Uterus (tissue), 4 donors: ENCODE data around the gene FCGR2B. TPM values are rescaled to one million over a fixed set of nuclear protein-coding genes. Genes with fewer than 3 reads are reported as not detected.

ENCODE experiments used
- DNase-seq, 2 donors: peaks; one replicate each; pipeline ENCODE4 v3.0.0-alpha.2; 2019 to 2020
- H3K27ac ChIP-seq, 2 donors: fragments of 200-600 bp; sonication (generic); 1 replicate in 1 of 2; 2 replicates in 1 of 2; pipeline ENCODE4 v1.5.1; 2016 to 2018
- H3K27me3 ChIP-seq, 2 donors: fragments of 200-600 bp; sonication (generic); one replicate each; pipeline ENCODE4 v1.5.1; 2018 to 2019; ENCODE audit warnings: control low read depth in 1 of 2
- H3K36me3 ChIP-seq, 2 donors: fragments of 200-600 bp; sonication (generic); one replicate each; pipeline ENCODE4 v1.5.1; 2019; ENCODE audit warnings: control low read depth in 1 of 2
- H3K4me1 ChIP-seq, 2 donors: fragments of 200-600 bp; sonication (generic); one replicate each; pipeline ENCODE4 v1.5.1; 2018 to 2019; ENCODE audit warnings: control low read depth in 1 of 2
- H3K4me3 ChIP-seq, 2 donors: fragments of 200-600 bp; sonication (generic); 1 replicate in 1 of 2; 2 replicates in 1 of 2; pipeline ENCODE4 v1.5.1; 2018 to 2019; ENCODE audit warnings: mild to moderate bottlenecking in 1 of 2
- H3K9me3 ChIP-seq, 2 donors: fragments of 200-600 bp; sonication (generic); one replicate each; pipeline ENCODE4 v1.5.1; 2019; ENCODE audit warnings: control low read depth in 1 of 2
- POLR2A ChIP-seq, 2 donors: fragments of 450-650 bp; IDR thresholded peaks; one replicate each; pipeline ENCODE4 v1.6.1; 2016; ENCODE audit warnings: antibody characterized with exemption in 2 of 2, mild to moderate bottlenecking in 1 of 2, moderate library complexity in 1 of 2
- intact Hi-C: fragments of 100-400 bp; cut with DNase I; formaldehyde crosslinking; loops from one replicate; pipeline ENCODE4 v1.15.1; 2023; ENCODE audit warnings: low total_unique reads
- total RNA-seq, 4 donors: library from RNA; depleted of rRNA in 3 of 4; stranded (reverse); fragments of >200 nt in 3 of 4; gene quantifications; one replicate each; pipeline versions ENCODE4 v1.1.0 to v1.2.4, GENCODE V29; 2014 to 2023
- TF ChIP-seq, protein P1 (sequence below), 4 experiments: fragments of 200-600 bp in 2 of 4; fragments of 450-650 bp in 2 of 4; sonication (generic) in 2 of 4; IDR thresholded peaks; one replicate each; pipeline ENCODE4 v1.5.1; 2016 to 2019; ENCODE audit warnings: antibody characterized with exemption in 4 of 4, mild to moderate bottlenecking in 2 of 4, moderate library complexity in 1 of 4
- donor health status: DM: yes; HTN: yes; CAD: no.

Gene FCGR2B
- total RNA-seq, 4 donors from 2014 or later = 0.59 to 14.1 (median 3.2) TPM

DNA sequence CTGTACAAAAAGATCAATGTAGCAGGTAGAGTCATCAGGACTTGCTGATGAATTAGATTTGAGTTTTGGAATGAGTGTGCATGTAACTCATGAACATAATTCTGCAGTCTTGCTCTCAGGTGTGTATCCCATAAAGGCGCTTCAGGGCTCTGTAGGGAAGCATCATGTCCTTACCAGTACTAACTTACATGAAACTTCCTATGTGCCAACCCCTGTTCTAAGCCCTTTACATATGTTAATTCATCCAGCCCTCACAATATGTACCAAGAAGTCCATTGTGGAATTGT lies 56.3 kb downstream of the FCGR2B start:
- Histone ChIP-seq H3K36me3 (no peaks in the 10 kb centered on the region), H3K27ac (no peak overlapping the region), H3K27me3 (no peaks in the 10 kb centered on the region), H3K9me3 (no peaks in the 10 kb centered on the region), H3K4me3 (no peak overlapping the region), H3K4me1 (no peaks in the 10 kb centered on the region)
- no peak for DNase-seq
- no peak for TF ChIP-seq POLR2A (IDR thresholded peaks at IDR 0.05)
- TF ChIP-seq, protein P1, sequence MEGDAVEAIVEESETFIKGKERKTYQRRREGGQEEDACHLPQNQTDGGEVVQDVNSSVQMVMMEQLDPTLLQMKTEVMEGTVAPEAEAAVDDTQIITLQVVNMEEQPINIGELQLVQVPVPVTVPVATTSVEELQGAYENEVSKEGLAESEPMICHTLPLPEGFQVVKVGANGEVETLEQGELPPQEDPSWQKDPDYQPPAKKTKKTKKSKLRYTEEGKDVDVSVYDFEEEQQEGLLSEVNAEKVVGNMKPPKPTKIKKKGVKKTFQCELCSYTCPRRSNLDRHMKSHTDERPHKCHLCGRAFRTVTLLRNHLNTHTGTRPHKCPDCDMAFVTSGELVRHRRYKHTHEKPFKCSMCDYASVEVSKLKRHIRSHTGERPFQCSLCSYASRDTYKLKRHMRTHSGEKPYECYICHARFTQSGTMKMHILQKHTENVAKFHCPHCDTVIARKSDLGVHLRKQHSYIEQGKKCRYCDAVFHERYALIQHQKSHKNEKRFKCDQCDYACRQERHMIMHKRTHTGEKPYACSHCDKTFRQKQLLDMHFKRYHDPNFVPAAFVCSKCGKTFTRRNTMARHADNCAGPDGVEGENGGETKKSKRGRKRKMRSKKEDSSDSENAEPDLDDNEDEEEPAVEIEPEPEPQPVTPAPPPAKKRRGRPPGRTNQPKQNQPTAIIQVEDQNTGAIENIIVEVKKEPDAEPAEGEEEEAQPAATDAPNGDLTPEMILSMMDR (IDR thresholded peaks at IDR 0.05) = no peak
- intact Hi-C loops = no loop called here

DNA sequence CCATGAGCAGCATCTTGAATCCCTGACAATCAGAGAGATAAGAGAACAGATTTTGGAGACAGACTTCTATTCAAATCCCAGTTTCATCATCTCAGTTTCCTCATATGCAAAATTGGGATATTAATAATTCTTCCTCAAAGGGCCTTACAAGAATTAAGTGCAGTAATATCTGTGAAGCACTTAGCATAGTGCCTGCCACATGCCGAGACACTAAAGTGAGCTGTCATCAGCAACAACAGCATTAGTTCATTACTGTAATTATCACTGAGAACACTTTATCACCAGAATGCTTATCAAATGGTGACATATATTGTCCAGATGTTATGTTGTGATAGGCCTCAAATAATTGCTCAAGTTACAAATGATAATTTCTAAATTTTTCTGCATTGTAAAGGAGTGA lies 57.5 kb downstream of the FCGR2B start:
- no peaks in the 10 kb centered on the region for H3K27me3 ChIP-seq
- TF ChIP-seq, protein P1 (IDR thresholded peaks at IDR 0.05) = no peak
- no peak for TF ChIP-seq POLR2A (IDR thresholded peaks at IDR 0.05)
- no peaks in the 10 kb centered on the region for H3K4me1 ChIP-seq
- no peak overlapping the region for H3K27ac ChIP-seq
- DNase-seq = no peak
- intact Hi-C loops = no loop called here
- no peak overlapping the region for H3K4me3 ChIP-seq
- no peaks in the 10 kb centered on the region for H3K9me3 ChIP-seq
- no peaks in the 10 kb centered on the region for H3K36me3 ChIP-seq

DNA sequence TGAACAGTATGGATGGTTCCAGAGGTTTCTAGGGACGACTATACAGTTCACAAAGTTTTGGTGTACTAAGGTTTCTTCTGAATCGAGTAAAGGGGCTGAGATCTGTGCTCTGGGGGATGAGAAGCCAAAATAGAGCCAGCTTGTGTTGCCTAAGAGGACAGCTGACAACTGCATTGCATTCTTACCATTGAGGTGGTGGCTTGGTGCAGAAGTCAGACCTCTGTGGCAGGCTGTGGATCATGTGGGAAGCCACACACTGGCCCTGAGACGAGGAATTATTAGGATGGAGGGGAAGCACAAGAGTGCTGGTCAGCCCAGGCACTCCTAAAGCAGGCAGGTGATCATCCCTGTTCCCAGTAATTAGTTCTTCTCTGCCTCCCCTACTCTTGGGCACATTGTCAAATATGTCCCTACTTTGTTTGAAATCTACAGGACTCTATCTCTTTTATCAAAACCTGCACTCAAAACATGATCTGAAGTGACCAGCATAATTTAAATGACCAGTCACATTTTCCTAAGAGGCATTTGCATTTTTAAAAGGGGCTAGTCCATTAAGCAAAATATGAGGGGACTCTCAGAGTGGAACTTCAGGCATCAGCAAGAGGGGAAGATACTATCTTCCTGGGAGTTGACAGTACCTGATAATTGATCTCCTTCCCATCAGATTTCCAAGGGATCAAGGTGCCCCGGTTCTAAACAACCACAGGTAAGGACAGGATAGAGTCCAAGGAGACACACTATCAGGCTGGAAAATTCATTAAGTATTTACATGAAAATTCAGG lies 58.2 kb downstream of the FCGR2B start, which contains the start of gene FCRLB:
FCRLB (plus strand) TSS at position 589 of the 782 bp plus-strand sequence. CDS start 1,129 bp downstream, outside the sequence.
- Histone ChIP-seq H3K4me3 (no peak within 1 kb of the TSS), H3K9me3 (no peaks in the 10 kb centered on the region), H3K4me1 (no peaks in the 10 kb centered on the region), H3K36me3 (no peaks in the 10 kb centered on the region), H3K27ac (no peak within 1 kb of the TSS), H3K27me3 (no peaks in the 10 kb centered on the region)
- DNase-seq = no peak
- no peak for TF ChIP-seq POLR2A (IDR thresholded peaks at IDR 0.05)
- TF ChIP-seq, protein P1 (IDR thresholded peaks at IDR 0.05) = no peak
- intact Hi-C loops = no loop called here

DNA sequence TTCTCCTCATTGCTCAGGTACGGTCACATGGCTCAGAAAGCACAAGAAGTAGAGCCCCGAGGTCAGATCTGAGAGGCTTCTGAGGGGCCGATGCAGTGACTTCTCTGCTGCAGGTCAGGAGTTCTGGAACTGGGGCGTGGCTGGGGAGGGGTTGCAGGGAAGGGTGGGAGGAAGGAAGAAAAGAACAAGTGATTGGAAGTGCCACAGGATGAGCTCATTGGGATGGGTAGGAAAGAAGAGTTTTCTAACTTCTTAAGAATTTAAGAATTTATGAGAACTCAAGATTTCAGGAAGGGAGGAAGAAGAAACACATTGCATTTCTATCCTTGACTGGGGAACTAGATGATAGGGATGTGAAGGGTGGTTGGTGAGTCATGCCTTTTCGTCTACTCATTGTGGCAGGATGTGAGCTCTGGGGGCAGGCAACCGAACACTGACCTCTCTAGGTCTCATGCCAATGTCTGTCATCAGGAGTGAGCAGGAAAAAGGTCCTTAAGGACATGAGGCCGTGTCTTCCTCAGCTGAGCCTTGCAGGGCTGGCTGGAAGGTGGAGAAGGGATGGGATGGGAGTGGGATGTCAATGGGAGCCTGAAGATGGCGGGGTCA lies 58.9 kb downstream of the FCGR2B start:
- intact Hi-C loops = no loop called here
- Histone ChIP-seq H3K27ac (no peak overlapping the region), H3K27me3 (no peaks in the 10 kb centered on the region), H3K4me3 (no peak overlapping the region), H3K9me3 (no peaks in the 10 kb centered on the region), H3K4me1 (no peaks in the 10 kb centered on the region), H3K36me3 (no peaks in the 10 kb centered on the region)
- no peak for DNase-seq
- TF ChIP-seq, protein P1 (IDR thresholded peaks at IDR 0.05) = no peak

DNA sequence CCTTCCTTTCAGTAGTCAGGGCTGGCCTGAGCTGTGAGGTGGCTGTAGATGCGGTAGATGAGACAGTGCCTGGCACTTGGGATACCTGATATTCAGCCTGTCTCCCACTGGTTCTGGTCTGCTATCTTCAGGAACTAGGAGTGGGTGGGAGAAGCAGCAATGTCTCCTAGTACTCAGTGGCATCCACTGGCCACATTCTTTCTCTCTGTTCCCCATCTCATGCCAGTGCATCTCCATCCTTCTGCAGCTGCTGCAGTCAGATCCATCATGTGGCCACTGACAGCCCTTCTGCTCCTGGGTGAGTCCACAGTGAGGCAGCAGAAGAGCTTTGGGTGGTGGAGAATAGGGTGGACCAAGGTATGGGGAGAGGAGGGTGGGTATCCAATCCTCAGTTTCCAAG lies 59.5 kb downstream of the FCGR2B start:
- no peaks in the 10 kb centered on the region for H3K9me3 ChIP-seq
- no peak for DNase-seq
- H3K4me3 ChIP-seq = no peak overlapping the region
- no peak overlapping the region for H3K27ac ChIP-seq
- no peaks in the 10 kb centered on the region for H3K4me1 ChIP-seq
- H3K36me3 ChIP-seq = no peaks in the 10 kb centered on the region
- H3K27me3 ChIP-seq = no peaks in the 10 kb centered on the region
- intact Hi-C loops = no loop called here
- TF ChIP-seq, protein P1 (IDR thresholded peaks at IDR 0.05) = no peak
- TF ChIP-seq POLR2A (IDR thresholded peaks at IDR 0.05) = no peak
